NCI-H2107 (cell line): Measurements from ENCODE around the gene MRAS.
"Not testable (repeated sequence)": the region's sequence is repeated elsewhere in the genome, so short reads cannot be mapped to it uniquely, and the experiment has no call there.

Experiments used
- DNase-seq: peaks from one replicate; lab custom pipeline; 2025; lab: John Stamatoyannopoulos, UW

The MRAS gene

DNA sequence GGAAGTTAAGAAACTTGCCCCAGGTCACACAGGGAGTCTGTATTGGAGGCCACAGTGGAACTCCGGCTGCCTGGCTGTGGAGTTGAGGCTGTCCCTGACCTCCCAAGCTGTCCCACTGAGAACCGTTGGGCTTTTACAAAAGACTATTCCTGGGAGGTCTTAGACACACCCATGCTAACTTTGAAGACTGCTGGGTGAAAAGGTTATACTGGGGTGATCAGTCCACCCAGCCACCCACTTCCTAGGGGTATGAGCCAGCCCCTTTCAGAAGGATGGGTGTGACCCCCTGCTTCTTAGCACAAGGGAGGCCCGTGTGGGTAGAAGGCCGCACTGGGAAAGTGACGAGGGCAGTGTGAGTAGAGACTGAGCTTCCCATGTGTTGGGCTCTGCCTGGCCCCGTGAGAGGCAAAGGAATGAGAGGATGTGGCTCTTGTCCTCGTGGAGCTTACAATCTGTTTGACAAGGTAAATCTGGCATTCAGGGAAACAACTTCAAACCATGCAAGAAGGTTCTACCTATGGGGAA is 19.0 kb downstream of the MRAS start:
- no peak for DNase-seq

DNA sequence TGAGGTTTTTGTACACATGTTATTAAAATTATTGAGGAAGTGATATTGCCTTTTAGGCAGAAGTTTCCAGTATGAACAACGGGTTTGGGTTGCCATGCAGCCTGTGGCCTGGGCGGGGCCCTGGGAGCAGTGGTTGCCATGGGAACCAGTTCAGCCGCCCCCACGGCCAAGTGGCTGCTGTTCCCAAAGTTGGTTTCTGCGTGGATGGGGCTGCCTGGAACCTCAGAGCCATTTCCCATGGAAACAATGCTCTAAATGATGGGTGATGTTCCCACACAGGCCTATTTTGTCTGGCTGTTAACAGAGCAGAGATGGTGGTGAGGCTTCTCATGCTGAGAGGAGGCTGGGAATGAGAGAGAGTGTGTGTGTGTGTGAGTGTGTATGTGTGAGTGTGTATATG is 19.5 kb downstream of the MRAS start:
- DNase-seq, result no peak

DNA sequence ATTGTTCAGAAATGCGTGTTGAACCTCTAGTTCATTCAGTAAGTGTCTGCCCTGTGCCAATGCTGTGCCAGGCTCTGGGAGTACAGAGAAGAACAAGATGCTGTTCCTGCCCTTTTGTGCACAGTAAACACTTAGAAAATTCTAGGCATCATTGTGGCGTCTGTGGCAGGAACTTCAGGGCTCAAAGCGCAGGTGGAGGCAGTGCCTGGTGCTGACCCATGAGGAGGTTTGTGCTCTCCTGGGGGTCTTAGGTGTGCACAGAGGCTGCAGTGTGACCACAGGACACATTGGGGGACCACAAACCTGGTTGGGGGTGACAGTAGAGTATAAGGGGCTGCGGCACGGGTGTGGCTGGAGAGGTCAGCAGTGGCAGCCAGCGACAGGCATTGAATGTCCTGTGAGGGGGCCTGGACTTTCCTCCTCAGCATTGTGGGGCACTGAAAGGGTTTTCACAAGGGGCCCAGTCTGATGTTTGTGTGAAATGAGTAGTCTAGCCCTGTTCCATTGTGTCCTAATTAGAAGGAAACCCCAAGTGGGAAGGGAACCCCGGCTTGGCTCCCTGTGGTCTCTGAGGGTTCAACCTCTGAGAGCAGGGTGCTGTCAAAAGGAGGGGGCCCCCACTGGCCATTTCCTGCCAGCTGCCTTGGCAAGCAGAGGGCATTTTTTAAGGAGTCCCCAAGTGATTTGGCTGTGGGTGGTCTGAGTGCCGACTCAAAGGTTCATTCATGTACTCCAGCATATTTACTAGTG is 20.9 kb downstream of the MRAS start:
- DNase-seq, result no peak

DNA sequence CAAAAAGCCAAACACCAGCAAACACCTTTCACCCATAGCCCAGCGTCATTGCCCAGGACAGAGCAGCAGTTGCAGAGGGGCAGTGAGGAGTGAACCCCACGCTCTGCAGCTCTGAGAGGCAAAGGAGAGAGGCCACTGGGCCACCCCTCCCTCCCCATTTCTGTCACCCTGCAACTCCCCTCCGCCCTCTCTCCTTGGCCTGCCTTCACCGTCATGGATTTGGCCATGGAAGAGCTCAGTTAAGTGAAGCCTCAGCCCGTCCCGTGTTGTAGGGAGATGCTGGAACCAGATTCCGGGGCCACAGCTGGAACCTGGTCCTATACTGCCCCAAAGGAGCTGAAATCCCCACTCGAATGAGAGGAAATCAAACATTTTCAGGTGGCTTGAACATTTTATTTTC is 21.9 kb downstream of the MRAS start:
- no peak for DNase-seq

DNA sequence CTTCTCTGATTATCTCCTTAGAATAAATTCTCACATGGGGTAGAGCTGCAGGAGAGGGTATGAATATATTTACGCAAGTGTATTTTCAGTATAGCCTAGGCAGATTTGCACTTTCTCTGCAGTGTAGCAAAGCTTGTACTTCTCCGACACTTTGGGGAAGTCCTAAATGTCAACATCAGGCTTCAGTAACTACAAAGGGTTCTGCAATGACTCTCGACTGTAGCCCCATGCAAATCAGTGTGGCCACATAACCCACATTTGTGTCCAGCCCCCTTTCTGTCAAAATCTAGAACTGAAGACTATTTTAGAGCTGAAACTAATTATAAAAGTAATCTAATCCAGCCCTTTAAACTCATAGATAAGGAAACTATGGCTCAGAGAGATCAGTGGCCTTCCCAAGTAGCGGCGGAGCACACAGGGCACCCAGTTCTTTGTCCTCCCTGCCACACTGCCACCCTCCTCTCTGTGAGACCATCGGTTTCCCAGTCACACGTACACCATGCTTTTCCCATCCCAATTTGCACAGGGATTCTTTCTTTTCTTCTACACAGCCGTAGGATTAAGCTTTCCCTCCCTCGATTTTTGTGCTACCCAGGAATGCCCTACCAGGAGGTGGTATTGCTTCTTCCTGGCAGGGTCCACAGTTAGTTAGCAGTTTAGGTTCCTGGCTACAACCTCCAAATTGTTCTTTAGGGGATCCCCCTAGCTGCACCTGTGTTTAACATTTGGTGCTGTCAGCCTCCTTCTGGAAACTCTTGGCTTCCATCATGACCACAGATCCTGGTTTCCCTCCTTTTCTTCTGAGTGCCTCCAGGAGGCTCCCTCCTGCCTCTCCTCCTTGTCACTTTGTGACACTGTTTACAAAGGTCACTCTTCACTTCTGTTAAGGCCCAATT is 22.9 kb downstream of the MRAS start:
- DNase-seq, result no peak

DNA sequence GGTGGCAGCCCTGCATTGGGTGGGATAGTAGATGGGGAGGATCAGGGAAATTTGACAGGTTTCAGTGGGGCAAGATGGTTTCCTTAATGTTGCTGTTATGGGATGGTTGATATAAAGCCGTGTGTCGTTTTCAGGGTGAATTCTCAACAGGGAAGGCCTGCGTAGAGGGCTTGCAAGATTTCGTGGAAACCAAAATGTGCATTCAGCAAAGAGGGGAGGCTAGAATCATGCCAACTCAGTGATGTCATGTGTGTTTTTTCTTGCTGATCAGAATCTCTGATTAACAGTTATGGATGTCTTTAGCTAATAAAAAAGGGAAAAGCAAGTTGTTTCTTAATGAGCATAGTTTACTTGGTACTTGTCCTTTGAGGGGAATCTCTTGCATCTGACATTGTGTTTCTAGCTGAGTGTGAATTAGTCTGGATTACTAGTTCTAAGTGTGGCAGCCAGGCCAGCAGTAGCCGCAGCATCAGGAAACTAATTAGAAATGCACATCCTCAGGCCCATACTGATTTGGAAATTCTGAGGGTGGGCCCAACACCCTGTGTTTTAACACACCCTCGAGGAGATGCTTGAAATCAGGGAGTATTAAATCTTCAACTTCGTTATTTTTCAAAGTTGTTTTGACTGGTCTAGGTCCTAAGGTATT is 24.8 kb downstream of the MRAS start:
- DNase-seq, result no peak

DNA sequence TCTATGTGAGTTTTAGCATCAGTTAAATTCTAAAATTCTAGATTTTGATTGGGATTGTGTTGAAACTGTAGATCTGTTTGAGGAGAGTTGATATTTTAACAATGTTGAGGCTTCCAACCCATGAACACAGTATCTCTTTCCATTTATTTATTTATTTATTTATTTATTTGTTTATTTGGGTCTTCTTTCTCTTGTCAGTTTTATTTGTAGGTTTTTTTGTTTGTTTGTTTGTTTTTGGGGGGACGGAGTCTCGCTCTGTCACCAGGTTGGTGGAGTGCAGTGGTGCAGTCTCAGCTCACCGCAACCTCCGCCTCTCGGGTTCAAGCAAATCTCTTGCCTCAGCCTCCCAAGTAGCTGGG is 25.3 kb downstream of the MRAS start:
- DNase-seq, result no peak

DNA sequence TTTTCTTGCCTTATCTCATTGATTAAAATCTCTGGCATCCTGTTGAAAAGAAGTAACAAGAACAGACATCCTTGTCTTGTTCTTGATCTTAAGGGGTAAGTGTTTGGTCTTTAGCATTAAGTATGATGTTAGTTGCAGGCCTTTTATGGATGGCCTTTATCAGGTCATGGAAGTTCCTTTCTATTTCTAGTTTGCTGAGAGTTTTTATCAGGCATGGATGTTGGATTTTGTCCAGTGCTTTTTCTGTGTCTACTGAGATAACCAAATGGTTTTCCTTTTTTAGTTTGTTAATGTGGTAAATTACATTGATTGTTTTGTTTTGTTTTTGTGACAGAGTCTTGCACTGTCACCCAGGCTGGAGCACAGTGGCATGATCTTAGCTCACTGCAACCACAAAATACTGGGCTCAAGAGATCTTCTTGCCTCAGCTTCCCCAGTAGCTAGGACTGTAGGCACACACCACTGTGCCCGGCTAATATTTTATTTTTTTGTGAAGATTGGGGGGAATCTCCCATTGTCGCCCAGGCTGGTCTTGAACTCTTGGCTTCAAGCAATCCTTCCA is 26.3 kb downstream of the MRAS start:
- DNase-seq, result no peak

DNA sequence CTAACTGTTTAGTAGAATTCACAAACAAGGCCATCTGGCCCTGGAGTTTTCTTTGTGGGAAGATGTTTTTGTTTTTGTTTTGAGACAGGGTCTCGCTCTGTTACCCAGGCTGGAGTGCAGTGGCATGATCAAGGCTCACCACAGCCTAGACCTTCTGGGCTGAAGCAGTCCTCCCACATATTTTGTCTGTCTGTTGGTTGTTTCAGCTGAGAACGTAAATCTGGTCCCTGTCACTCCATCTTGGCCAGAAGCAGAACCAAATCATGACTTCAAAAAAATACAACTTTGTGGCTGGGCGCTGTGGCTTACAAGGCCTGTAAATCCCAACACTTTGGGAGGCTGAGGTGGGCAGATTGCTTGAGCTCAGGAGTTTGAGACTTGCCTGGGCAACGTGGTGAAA is 27.1 kb downstream of the MRAS start:
- no peak for DNase-seq

DNA sequence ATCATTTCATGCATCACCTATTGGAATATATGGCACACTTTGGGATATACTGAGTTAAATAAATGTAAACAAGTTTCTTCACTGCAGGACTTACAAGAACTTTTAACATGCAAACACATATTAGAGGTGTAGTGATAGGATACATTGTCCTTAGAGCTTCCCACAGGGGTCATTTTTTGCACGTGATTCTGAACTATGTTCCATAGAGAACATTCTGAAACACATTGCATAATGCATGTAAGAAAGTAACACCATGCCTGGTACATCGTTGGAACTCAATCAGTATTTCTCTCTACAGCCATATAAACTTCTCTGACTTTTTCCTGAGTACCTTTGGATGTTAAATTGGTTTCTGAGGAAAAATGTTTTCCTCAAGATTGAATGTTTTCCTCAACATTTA is 28.3 kb downstream of the MRAS start:
- DNase-seq, result no peak

DNA sequence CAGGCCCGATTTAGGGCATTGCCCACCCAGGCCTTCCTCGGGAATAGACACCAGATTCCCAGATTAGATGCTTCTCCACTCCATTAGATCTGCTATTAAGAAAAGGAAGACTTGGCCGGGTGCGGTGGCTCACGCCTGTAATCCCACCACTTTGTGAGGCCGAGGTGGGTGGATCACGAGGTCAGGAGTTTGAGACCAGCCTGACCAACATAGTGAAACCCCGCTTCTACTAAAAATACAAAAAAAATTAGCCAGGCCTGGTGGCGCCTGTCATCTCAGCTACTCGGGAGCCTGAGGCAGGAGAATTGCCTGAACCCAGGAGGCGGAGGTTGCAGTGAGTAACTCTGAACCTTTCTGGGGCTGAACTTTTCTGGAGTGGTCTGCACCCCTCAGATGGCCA is 28.8 kb downstream of the MRAS start:
- DNase-seq, result not testable (repeated sequence)

DNA sequence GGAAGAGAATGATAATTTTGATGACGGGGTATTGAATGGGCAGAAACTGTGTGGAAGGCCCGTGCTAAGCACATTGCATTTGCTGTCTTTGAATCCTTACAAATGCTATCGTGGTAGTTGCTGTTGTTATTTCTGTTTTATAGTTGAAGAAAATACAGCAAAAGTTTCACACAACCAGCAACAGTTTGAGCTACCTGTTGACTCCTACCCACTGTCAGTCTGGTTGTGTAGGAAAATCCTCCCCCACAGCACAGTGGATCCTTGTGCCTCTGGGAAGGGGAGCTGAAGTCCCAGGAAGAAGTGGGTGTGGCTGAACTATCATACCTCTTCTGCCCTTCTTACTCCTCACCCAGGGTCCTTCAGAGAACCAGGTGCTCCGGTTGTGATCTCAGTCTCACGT is 29.4 kb downstream of the MRAS start:
- no peak for DNase-seq

DNA sequence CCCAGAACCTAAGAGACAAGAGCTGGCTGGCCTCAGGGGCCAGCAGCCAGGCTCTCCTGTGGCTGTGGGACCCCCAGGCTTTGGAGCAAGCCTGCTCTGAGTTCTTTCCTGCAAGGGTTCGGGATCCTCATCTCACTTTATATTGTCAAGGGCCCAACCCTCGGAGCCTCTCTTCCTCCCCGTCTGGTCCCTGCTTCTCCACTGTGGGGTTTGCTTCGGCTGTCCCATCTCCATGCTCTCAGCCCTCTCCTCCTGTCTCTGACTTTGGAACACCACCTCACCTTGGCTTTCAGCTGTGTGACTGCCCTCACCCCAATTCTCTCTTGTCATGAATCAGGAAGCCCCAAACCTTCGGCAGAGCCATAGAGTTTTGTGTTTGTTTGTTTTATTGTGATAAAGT is 30.0 kb downstream of the MRAS start:
- DNase-seq, result no peak

DNA sequence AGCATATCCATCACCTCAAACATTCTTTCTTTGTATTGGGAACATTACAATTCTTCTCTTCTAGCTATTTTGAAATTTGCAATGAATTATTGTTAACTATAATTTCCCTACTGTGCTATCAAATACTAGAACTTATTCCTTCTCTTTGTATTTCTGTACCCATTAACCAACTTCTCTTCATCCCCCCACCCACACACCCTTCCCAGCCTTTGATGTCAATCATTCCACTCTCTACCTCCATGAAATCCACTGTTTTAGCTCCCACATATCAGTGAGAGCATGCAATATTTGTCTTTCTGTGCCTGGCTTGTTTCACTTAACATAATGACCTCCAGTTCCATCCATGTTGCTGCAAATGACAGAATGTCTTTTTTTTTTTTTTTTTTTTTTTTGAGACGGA is 30.6 kb downstream of the MRAS start:
- no peak for DNase-seq

DNA sequence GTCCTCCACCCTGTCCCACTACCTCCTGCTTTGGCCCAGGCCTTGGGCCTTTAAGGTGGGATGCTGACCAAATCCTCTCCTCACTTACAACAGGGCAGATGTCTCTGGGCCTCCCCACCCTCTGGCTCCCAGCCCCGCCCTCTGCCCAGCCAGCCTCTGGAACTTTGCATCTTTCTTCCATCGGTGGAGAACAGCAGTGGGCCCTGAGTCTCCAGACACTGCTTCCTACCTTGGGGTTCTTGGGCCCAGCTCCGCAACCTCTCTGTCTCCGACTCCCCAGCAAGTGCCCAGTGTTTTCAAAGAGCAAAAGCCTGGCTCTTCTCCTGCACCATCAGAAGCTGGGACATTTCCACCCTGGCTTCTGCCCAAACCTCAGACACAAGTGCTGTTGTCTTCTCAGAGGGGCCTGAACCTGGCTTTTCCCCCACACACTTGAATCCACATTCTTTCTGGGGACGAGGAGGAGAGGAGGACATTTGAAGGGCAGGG is 33.1 kb downstream of the MRAS start:
- DNase-seq, result no peak

DNA sequence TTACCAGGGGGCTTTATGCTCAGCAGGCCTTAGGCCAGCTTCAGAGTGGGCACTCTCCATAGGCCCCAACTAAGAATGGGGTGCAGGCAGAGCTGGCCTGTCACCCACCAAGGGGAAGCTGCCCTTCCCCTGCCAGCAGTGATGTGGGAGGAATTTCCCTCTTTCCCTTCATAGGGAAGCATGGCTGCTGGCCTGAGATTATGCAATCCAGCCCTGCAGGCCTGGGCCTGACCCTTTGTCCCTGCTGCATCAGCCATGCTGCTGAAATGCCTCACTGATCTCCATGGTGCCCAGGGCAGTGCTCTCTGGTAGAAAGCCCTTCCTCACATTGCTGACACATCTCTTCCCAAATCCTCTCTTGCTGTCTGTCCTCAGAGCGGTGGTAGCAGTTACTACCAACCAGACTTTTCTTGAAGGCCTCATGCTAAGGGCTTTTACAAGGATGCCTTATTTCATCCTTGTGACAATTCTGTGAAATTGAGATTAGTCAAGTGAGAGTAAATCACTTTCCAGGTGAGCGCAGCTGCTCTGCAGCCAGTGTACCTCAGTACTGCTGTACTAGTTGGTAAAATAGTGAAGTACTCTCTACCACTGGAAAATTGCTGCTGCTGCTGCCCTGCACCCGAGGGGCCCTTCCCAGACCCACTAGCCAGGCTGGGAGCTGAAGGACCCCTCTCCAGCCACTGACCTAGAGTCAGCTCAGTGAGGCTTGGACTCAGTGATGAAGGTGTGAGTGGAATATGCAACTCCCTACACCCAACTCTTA is 33.8 kb downstream of the MRAS start:
- no peak for DNase-seq

DNA sequence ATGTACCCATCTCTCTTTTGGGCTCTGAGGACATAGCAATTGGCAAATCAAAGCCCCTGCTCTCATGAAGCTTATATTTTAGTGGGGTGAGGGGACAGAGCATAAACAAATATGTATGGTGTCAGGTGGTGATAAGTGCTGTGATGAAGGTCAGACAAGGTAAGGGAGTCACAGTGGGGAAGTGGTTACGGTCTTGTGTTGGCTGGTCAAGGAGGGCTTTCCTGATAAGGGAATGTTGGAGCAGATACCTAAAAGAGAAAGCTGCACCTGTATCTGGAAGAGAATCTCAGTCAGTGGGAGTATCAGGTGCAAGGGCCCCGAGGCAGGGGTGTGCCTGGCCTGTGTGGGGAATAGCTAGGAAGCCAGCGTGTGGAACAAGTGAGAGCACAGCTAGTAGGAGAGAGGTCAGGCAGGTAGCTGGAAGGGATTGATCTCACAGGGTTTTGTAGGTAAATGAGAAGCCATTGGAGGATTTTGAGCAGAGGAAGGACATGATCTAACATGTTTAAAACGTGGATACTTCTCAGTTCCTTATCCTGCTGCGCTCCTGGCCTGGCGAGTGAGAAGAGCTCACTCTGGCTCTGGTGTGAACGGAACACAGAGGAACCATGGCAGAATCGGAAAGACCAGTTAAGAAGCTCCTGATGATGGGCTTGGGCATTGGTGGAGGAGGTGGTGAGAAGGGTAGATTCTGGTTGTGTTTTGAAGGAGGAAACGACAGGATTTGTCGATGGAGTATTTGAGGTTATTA is 35.5 kb downstream of the MRAS start:
- DNase-seq, result no peak

DNA sequence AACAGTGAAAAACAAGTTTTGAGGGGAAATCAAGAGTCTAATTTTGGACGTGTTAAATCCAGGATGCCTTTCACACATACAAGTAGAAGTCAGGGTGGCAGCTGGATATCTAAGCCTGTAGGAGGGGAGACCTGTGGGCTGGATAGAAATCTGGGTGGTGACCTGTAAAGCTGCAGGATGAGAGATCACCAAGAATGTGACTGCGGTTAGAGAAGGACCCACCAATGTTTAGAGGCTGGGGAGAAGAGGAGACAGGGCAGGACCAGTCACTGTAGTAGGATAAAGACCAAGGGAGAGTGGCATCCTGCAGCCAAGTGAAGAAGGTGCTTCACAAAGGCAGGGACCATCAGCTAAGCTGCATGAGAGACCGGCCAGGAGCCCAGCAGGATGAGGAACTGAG is 36.2 kb downstream of the MRAS start:
- DNase-seq, result no peak

DNA sequence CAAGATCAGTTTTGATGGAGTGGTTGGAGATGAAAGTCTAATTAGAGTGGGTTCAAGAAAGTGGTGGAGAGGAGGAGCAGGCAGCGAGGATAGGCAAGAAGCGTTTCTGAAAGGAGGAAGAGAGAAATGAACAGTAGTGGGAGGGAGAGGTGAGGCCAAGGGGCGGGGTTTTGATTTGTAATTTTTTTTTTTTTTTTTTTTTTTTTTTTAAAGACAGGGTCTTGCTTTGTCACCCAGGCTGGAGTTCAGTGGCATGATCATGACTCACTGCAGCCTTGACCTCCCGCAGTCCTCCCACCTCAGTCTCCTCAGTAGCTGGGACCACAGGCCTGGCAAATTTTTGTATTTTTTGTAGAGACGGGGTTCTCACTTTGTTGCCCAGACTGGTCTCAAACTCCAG is 36.6 kb downstream of the MRAS start:
- no peak for DNase-seq

DNA sequence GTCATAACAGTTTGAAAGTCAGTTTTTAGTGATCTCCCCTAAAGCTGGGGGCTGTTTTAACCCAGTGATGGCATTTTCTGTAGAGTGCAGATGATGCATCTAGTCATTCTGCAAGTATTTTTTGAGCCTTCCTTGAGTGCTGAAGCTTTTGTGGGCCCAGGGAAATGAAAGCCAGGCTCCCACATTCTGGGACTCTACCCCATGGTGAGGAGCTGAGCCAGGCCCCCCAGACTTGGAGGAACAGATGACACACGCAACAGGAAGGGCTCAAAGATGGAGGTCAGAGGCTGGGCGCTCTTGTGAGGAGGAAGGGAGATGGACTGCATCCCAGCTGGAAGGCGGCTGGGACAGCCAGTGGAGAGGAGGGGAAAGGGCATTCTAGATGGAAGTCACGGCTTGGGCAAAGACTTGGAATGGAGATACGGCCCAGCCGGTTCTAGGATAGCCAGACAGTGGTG is 40.8 kb downstream of the MRAS start:
- no peak for DNase-seq
